NCI-H2196 treated with DMSO at 0.1 percent for 48 hours (cell line): ENCODE data around the gene POMT1.
"Not testable (repeated sequence)": the region's sequence is repeated elsewhere in the genome, so short reads cannot be mapped to it uniquely, and the experiment has no call there.

Experiments used
- DNase-seq: peaks from one replicate; lab custom pipeline; 2025; ENCODE audit not compliant: unreplicated experiment; lab: John Stamatoyannopoulos, UW

POMT1 gene

GRCh38 chr9:131550465-131550864 lies 47.7 kb downstream of the POMT1 start:
- not testable (repeated sequence) for DNase-seq

- no peak for DNase-seq
These were observed 49.3 kb downstream of the POMT1 start for GRCh38 chr9:131552030-131552429.

GRCh38 chr9:131554087-131554842 lies 51.5 kb downstream of the POMT1 start:
- DNase-seq = no peak

GRCh38 chr9:131554843-131555351 lies 52.2 kb downstream of the POMT1 start:
- no peak for DNase-seq

- DNase-seq = no peak
These were observed 53.3 kb downstream of the POMT1 start for GRCh38 chr9:131555841-131556673.

GRCh38 chr9:131557855-131558548 lies 55.3 kb downstream of the POMT1 start:
- no peak for DNase-seq

- DNase-seq = no peak
These were observed 56.8 kb downstream of the POMT1 start for GRCh38 chr9:131559421-131560000.

GRCh38 chr9:131562032-131562959 lies 59.6 kb downstream of the POMT1 start:
- DNase-seq = no peak

GRCh38 chr9:131565369-131565768 lies 62.7 kb downstream of the POMT1 start:
- no peak for DNase-seq

- no peak for DNase-seq
These were observed 63.4 kb downstream of the POMT1 start for GRCh38 chr9:131566158-131566557.

GRCh38 chr9:131567910-131568309 lies 65.2 kb downstream of the POMT1 start:
- no peak for DNase-seq
